Activated naive CD4-positive, alpha-beta T cell treated with anti-CD3 and anti-CD28 coated beads, Interleukin-2, amount 10 ng/mL, durations not matched to agents 5 hours and 36 hours (primary cell): ENCODE data around the gene GBX1. TPM values are rescaled to one million over a fixed set of nuclear protein-coding genes. Genes with fewer than 3 reads are reported as not detected.

Experiments
- total RNA-seq, 2 experiments: library from RNA; stranded (reverse); gene quantifications; one replicate each; pipeline ENCODE4 v1.2.3, GENCODE V29; 2021

GBX1 gene
- total RNA-seq: not detected

GRCh38 chr7:151167197-151167961, at the start of gene GBX1:
Gene GBX1, minus strand, starts transcription at chr7:151167694. Its CDS starts 146 bp downstream, at chr7:151167548.

GRCh38 chr7:151210087-151210854, 42.8 kb upstream of the GBX1 start, which contains the start of gene H2BK1:
Gene H2BK1, minus strand, starts transcription at chr7:151210488. Its CDS starts 170 bp downstream, at chr7:151210318.

GRCh38 chr7:151186640-151187408, 19.3 kb upstream of the GBX1 start, which contains the start of gene ASB10:
Gene ASB10, minus strand, starts transcription at chr7:151187250. Its CDS starts 120 bp downstream, at chr7:151187130.

Other genes starting within 250 kb of the GBX1 start
- under 1 TPM; 0.73 to 0.75 TPM for gene KCNH2, start 189.4 kb downstream of the GBX1 start, total RNA-seq
- 10 to 100 TPM; 31.9 to 38.1 TPM for gene NOS3, start 176.7 kb downstream of the GBX1 start, total RNA-seq
- 10 to 100 TPM; 14.4 to 15.7 TPM for gene ATG9B, start 143.2 kb downstream of the GBX1 start, total RNA-seq
- 10 to 100 TPM; 56.1 to 57.4 TPM for gene ABCB8, start 139.2 kb downstream of the GBX1 start, total RNA-seq
- gene ASIC3, start 119.2 kb downstream of the GBX1 start, total RNA-seq: 1 to 10 TPM; 3.7 to 5.3 TPM
- 10 to 100 TPM; 17.5 to 19.8 TPM for gene CDK5, start 109.8 kb downstream of the GBX1 start, total RNA-seq
- gene SLC4A2, start 108.1 kb downstream of the GBX1 start, total RNA-seq: 100 to 1,000 TPM; 103 to 106 TPM
- gene FASTK, start 86.9 kb downstream of the GBX1 start, total RNA-seq: 10 to 100 TPM; 73.5 to 81.0 TPM
- 10 to 100 TPM; 63.6 to 71.8 TPM for gene TMUB1, start 84.2 kb downstream of the GBX1 start, total RNA-seq
- gene AGAP3, start 81.2 kb downstream of the GBX1 start, total RNA-seq: 10 to 100 TPM; 23.4 to 23.9 TPM
- not detected for gene ASB10, start 19.6 kb upstream of the GBX1 start, total RNA-seq
- gene H2BK1, start 42.8 kb upstream of the GBX1 start, total RNA-seq: under 1 TPM in 1 of 2 experiments, not detected in 1; 0.88 TPM
- gene ABCF2, start 59.5 kb upstream of the GBX1 start, total RNA-seq: 10 to 100 TPM; 25.1 TPM
- gene CHPF2, start 64.8 kb upstream of the GBX1 start, total RNA-seq: 10 to 100 TPM; 41.0 to 43.6 TPM
- 1 to 10 TPM; 2.3 to 2.4 TPM for gene SMARCD3, start 81.0 kb upstream of the GBX1 start, total RNA-seq
- gene NUB1, start 174.1 kb upstream of the GBX1 start, total RNA-seq: 10 to 100 TPM; 64.7 to 67.5 TPM
- gene WDR86, start 242.3 kb upstream of the GBX1 start, total RNA-seq: under 1 TPM in 1 of 2 experiments, not detected in 1; 0.13 TPM